Rectal smooth muscle tissue (tissue), 1 donor: Measurements from ENCODE around the gene OR52N1.

Experiments
- H3K27ac ChIP-seq: one replicate; pipeline ENCODE4 v1.7.0; 2013; ENCODE audit warnings: low read depth, low read length, inconsistent platforms
- H3K27me3 ChIP-seq: one replicate; pipeline ENCODE4 v1.7.0; 2013; ENCODE audit warnings: low read length; ENCODE audit not compliant: control insufficient read depth, insufficient read depth
- H3K36me3 ChIP-seq: one replicate; pipeline ENCODE4 v1.7.0; 2013; ENCODE audit warnings: low read length; ENCODE audit not compliant: control insufficient read depth, insufficient read depth
- H3K4me1 ChIP-seq: one replicate; pipeline ENCODE4 v1.7.0; 2013; ENCODE audit warnings: low read length; ENCODE audit not compliant: control insufficient read depth, insufficient read depth
- H3K4me3 ChIP-seq: one replicate; pipeline ENCODE4 v1.7.0; 2013; ENCODE audit warnings: low read length
- H3K9ac ChIP-seq: one replicate; pipeline ENCODE4 v1.7.0; 2013; ENCODE audit warnings: low read length

OR52N1 gene

DNA sequence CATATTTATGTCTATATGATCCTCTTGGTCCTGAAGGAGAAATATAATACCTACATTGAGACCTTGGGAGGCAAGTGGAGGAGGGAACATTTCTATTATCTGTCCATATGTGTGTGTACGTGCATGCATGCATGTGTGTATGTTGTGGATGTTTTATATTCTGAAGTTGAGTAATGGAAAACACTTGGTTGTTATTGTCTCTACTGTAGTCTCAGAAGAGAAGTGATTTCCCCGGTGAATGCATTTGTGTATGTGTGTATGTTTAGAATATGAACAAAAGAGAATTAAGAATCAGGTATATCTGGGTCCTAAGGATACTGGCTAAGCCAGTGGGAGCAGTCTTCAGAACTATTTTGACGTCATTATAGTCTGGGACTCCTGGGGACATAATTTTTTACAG is at the start of gene OR52N1:
TSS of gene OR52N1 (minus strand) at position 101 of the 400 bp plus-strand sequence. CDS start 2,449 bp downstream, outside the sequence.
- Histone ChIP-seq H3K27me3 (no peaks in the 10 kb centered on the region), H3K9ac (no peak within 1 kb of the TSS), H3K27ac (no peak within 1 kb of the TSS), H3K4me1 (no peaks in the 10 kb centered on the region), H3K4me3 (no peak within 1 kb of the TSS), H3K36me3 (no peaks in the 10 kb centered on the region)

- Histone ChIP-seq H3K4me3 (no peak overlapping the region), H3K27me3 (no peaks in the 10 kb centered on the region), H3K27ac (no peak overlapping the region), H3K9ac (no peak overlapping the region), H3K36me3 (no peaks in the 10 kb centered on the region), H3K4me1 (no peaks in the 10 kb centered on the region)
These were observed 46.6 kb upstream of the OR52N1 start for GRCh38 chr11:5837695-5838094.

DNA sequence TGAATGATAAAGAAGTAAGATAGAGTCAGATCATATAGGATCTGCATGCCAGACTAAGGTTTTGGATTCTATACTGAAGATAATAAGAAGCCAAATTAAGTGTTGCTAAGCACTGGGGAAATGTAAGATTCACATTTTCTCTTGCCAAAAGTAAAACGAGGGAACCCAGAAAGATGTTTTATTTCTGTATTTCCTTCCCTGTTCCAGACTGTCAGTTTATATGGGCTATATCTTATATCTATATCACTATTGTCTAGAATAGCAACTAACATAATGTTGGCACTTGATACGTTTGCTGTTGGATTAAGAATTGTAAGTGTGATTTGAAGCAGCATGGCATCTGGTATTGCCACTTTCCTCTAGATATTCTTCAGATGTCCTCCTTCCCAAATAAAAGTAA is 42.4 kb upstream of the OR52N1 start:
- Histone ChIP-seq H3K4me1 (no peaks in the 10 kb centered on the region), H3K9ac (no peak overlapping the region), H3K4me3 (no peak overlapping the region), H3K27ac (no peak overlapping the region), H3K36me3 (no peaks in the 10 kb centered on the region), H3K27me3 (peaks cover 2% of the 10 kb centered on the region)

DNA sequence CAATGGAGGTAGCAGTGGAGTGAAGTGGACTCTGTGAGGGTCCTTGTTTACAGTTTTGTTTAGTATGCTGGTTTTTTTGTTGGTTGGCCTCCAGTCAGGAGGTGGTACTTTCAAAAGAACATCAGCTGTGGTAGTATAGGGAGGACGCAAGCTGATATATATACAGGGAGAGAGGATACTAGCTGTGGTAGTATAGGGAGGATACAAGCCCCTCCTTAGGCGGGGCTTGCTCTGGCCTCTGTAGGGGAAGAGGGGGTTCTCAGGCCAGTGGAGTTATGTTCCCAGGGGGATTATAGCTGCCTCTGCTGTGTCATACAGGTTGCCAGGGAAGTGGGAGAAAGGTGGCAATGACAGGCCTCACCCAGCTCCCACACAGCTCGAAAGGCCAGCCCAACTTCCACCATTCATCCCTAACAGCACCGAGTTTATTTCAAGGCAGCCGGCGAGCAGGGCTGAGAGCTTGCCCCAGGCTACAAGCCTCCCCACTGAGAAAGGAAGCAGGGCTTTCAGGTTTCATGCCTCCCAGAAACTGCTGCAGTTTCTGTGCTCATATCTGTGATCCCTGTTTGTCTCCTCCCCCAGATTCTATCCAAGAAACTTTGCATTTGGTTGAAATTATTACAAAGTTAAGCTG is 40.2 kb upstream of the OR52N1 start:
- Histone ChIP-seq H3K27me3 (peaks cover 2% of the 10 kb centered on the region), H3K4me1 (no peaks in the 10 kb centered on the region), H3K4me3 (no peak overlapping the region), H3K9ac (no peak overlapping the region), H3K36me3 (no peaks in the 10 kb centered on the region), H3K27ac (no peak overlapping the region)

DNA sequence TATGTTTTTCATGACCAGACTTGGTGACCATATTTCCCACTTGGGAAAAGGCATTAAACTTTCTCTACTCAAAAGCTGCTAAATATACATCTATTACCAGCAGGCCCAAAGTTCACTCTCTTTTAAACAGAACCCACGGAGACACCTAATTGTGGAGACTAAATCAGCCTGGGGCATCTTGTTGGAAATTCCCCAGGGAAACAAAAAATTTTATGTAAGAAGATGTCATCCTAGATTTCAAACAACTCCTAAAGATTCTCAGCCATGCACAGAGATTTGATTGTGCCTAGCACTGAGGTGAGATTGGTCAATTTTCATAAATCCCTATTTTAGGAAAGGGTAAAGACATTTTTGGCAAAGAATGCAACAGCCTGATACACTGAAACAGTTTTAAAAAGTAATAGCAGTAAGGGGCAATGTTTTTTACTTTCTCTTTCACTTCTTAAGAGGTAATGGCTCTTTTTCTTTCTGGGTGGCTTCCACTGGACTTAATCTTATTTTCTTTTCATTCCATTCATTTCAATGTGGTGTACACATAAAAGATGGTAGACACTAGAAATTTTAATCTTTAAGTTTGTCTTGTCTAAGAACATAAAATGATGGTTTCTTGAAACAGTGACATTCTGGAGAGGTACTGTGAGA is 27.3 kb upstream of the OR52N1 start:
- no peak overlapping the region for H3K9ac ChIP-seq
- H3K36me3 ChIP-seq: no peaks in the 10 kb centered on the region
- no peak overlapping the region for H3K27ac ChIP-seq
- no peaks in the 10 kb centered on the region for H3K27me3 ChIP-seq
- H3K4me3 ChIP-seq: no peak overlapping the region
- no peaks in the 10 kb centered on the region for H3K4me1 ChIP-seq

DNA sequence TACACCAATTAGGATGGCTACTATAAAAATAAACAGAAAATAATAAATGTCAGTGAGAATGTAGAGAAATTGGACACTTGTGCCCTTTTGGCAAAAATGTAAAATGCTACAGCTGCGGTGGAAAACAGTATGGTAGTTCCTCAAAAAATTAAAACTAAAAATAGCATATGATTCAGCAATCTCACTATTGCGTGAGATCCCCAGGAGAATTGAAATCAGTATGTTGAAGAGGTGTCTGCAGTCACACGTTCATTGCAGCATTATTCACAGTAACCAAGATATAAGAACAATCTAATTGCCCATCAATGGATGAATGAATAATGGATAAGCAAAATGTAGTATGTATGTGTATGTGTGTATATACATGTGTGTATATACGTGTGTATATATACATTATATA is 24.5 kb upstream of the OR52N1 start:
- no peak overlapping the region for H3K27ac ChIP-seq

DNA sequence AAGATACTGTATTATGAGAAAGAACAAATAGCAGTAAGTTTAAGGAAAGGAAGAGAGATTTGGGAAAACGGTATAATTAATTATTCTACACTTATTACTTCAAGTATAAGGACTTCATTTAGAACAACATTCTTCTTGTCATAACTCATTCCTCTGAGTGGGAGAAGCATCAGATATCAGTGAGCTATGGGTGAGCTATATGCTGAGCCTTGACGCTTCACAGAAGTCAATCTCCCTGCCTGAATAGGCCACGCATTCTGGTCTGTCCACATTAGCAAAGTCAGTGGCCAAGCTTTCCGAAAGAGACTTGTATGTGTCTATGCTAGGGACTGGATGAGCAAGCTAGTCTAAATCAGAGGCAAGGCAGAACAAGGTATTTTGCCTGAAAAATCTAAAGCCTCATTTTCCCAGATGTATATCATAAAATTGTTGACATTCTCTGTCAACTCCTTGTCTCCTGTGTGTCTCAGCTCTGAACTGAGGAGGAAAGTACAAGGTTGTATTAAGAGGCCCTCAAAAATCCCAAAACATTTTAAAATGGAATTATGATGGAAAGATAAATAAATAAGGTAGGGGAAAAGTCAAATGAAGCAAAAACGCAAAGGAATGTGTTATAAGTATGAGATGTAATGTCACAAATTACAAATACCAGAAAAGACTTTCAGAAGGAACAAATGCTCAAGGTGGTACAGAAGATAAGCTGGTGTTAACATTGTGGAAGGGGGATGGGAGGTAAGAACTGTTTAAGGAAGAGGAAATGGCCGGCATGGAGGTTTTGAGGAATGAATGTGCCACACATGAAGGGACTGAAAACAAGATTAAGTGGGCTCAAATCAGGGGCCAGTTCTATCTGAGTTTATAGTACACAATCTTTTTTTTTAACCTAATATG is 19.1 kb upstream of the OR52N1 start:
- Histone ChIP-seq H3K36me3 (no peaks in the 10 kb centered on the region), H3K27ac (no peak overlapping the region), H3K27me3 (no peaks in the 10 kb centered on the region), H3K4me3 (no peak overlapping the region), H3K4me1 (no peaks in the 10 kb centered on the region), H3K9ac (no peak overlapping the region)

More for the DNA sequence above, 24.5 kb upstream of the OR52N1 start:
- H3K36me3 ChIP-seq: no peaks in the 10 kb centered on the region
- H3K4me3 ChIP-seq: no peak overlapping the region
- H3K9ac ChIP-seq: no peak overlapping the region
- H3K4me1 ChIP-seq: no peaks in the 10 kb centered on the region
- no peaks in the 10 kb centered on the region for H3K27me3 ChIP-seq

GRCh38 chr11:5809122-5809519 is 18.1 kb upstream of the OR52N1 start:
- no peaks in the 10 kb centered on the region for H3K4me1 ChIP-seq
- no peak overlapping the region for H3K9ac ChIP-seq
- peak overlapping the region; percentile 56 for H3K4me3 ChIP-seq
- H3K27ac ChIP-seq: no peak overlapping the region
- no peaks in the 10 kb centered on the region for H3K27me3 ChIP-seq
- no peaks in the 10 kb centered on the region for H3K36me3 ChIP-seq

- H3K27me3 ChIP-seq: no peaks in the 10 kb centered on the region
- H3K36me3 ChIP-seq: no peaks in the 10 kb centered on the region
- no peak within 1 kb of the TSS for H3K27ac ChIP-seq
- no peaks in the 10 kb centered on the region for H3K4me1 ChIP-seq
- H3K9ac ChIP-seq: no peak within 1 kb of the TSS
- peak within 1 kb of the TSS; percentile 56 for H3K4me3 ChIP-seq
These were observed 17.5 kb upstream of the OR52N1 start, which contains the start of gene OR52N2 for GRCh38 chr11:5808500-5809121. TSS of gene OR52N2 (plus strand) at chr11:5808924. CDS start at chr11:5820336, 11,412 bp downstream.

DNA sequence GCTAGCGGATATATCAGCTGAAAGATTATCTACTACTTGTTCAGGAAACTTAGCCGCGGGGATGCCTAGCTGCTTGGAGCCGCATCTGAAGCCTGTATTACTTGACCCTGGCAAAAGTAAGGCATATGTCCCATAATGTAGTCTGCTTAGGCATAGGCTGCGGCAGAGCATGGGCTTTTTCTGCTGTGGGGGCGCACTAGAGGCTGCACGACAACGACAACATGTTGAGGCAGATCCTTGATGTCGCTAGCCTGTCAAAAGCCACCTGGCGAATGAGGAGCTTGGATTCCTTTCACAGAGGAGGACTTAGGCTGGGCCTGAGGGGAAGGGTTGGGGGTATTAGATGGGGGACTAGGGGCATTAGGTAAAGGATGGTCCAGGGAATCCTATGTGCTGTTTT is 16.5 kb upstream of the OR52N1 start:
- no peak overlapping the region for H3K9ac ChIP-seq
- no peaks in the 10 kb centered on the region for H3K27me3 ChIP-seq
- H3K4me3 ChIP-seq: no peak overlapping the region
- no peaks in the 10 kb centered on the region for H3K36me3 ChIP-seq
- no peaks in the 10 kb centered on the region for H3K4me1 ChIP-seq
- no peak overlapping the region for H3K27ac ChIP-seq

DNA sequence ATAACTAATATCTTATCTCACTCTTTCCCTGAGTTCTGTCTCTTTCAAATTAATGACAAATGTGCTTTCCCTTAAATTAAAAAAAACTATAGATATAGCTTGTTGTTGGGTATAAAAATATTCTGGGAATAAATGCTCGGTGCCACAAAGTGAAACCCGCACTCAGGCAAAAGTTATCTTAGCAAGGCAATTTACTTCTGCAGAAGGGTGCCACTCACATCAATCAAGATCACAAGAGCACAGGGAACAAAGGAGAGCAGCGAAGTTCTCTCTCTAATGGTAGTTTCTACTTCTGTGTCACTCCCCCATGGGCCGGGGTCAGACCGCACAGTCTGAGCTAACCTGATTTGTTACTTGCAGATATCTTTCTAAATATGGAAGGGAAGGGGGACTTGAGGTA is 12.9 kb upstream of the OR52N1 start:
- no peaks in the 10 kb centered on the region for H3K4me1 ChIP-seq
- no peaks in the 10 kb centered on the region for H3K27me3 ChIP-seq

GRCh38 chr11:5796541-5796940 is 5.5 kb upstream of the OR52N1 start:
- no peak overlapping the region for H3K27ac ChIP-seq
- no peaks in the 10 kb centered on the region for H3K36me3 ChIP-seq
- no peak overlapping the region for H3K4me3 ChIP-seq
- H3K27me3 ChIP-seq: no peaks in the 10 kb centered on the region
- no peak overlapping the region for H3K9ac ChIP-seq
- H3K4me1 ChIP-seq: no peaks in the 10 kb centered on the region

More for the DNA sequence above, 12.9 kb upstream of the OR52N1 start:
- Histone ChIP-seq H3K4me3 (no peak overlapping the region), H3K27ac (no peak overlapping the region), H3K9ac (no peak overlapping the region), H3K36me3 (no peaks in the 10 kb centered on the region)
